Gastrocnemius medialis (tissue), 4 donors: Measurements from ENCODE around the gene CKB. TPM values are rescaled to one million over a fixed set of nuclear protein-coding genes. Genes with fewer than 3 reads are reported as not detected.

Experiments used
- ATAC-seq, 2 donors: fragments of 150-250 bp; one replicate each; pipeline ENCODE4 v1.9.1; 2016
- DNase-seq, 2 donors: peaks; one replicate each; pipeline ENCODE4 v3.0.0-alpha.2; 2019
- H3K27ac ChIP-seq, 4 donors: fragments of 200-600 bp; sonication (generic); 1 replicate in 1 of 4; 2 replicates in 3 of 4; pipeline ENCODE4 v1.5.1; 2016 to 2018; ENCODE audit warnings: mild to moderate bottlenecking in 2 of 4, moderate library complexity in 1 of 4
- H3K27me3 ChIP-seq, 3 donors: fragments of 200-600 bp; sonication (generic) in 2 of 3; 1 replicate in 1 of 3; 2 replicates in 2 of 3; pipeline versions ENCODE4 v1.5.1 to v1.6.0; 2016 to 2019; ENCODE audit warnings: mild to moderate bottlenecking in 1 of 3, moderate library complexity in 1 of 3
- H3K36me3 ChIP-seq, 2 donors: fragments of 200-600 bp; sonication (generic) in 1 of 2; one replicate each; pipeline ENCODE4 v1.5.1; 2017 to 2018
- H3K4me1 ChIP-seq, 2 donors: fragments of 200-600 bp; sonication (generic) in 1 of 2; one replicate each; pipeline ENCODE4 v1.5.1; 2016 to 2017; ENCODE audit warnings: mild to moderate bottlenecking in 2 of 2
- H3K4me3 ChIP-seq, 4 donors: fragments of 200-600 bp; sonication (generic) in 3 of 4; 1 replicate in 1 of 4; 2 replicates in 3 of 4; pipeline ENCODE4 v1.5.1; 2016 to 2019; ENCODE audit warnings: mild to moderate bottlenecking in 2 of 4
- H3K9me3 ChIP-seq, 3 donors: fragments of 200-600 bp; sonication (generic) in 2 of 3; 1 replicate in 1 of 3; 2 replicates in 2 of 3; pipeline ENCODE4 v1.5.1; 2016 to 2019
- CTCF ChIP-seq, 5 experiments: fragments of 450-650 bp in 3 of 5; fragments of 200-600 bp in 2 of 5; sonication (generic) in 2 of 5; IDR thresholded peaks in 4 of 5; conservative IDR thresholded peaks in 1 of 5; 1 replicate in 4 of 5; 2 replicates in 1 of 5; pipeline ENCODE4 v1.5.1; 2016 to 2019; ENCODE audit warnings: antibody characterized with exemption in 5 of 5, mild to moderate bottlenecking in 3 of 5, moderate library complexity in 3 of 5
- POLR2A ChIP-seq, 2 donors: fragments of 450-650 bp; IDR thresholded peaks; one replicate each; pipeline ENCODE4 v1.6.1; 2017; ENCODE audit warnings: antibody characterized with exemption in 2 of 2, mild to moderate bottlenecking in 2 of 2, moderate library complexity in 2 of 2
- in situ Hi-C, 4 donors: fragments of 200-750 bp; cut with MboI; loops; one replicate each; pipeline versions ENCODE4 v1.15.0 to v1.8.0; 2017; ENCODE audit warnings: low sequenced_read_pairs in 4 of 4
- intact Hi-C: fragments of 100-400 bp; cut with DNase I; formaldehyde crosslinking; loops from one replicate; pipeline ENCODE4 v1.15.1; 2023; ENCODE audit warnings: low total_unique reads
- total RNA-seq, 4 donors: library from RNA; depleted of rRNA; stranded (reverse); fragments of >200 nt; gene quantifications; one replicate each; pipeline versions ENCODE4 v1.1.0 to v1.2.3, GENCODE V29; 2016

Gene CKB
- total RNA-seq, 4 donors from 2014 or later: 20.7 to 110 (median 43.4) TPM

DNA sequence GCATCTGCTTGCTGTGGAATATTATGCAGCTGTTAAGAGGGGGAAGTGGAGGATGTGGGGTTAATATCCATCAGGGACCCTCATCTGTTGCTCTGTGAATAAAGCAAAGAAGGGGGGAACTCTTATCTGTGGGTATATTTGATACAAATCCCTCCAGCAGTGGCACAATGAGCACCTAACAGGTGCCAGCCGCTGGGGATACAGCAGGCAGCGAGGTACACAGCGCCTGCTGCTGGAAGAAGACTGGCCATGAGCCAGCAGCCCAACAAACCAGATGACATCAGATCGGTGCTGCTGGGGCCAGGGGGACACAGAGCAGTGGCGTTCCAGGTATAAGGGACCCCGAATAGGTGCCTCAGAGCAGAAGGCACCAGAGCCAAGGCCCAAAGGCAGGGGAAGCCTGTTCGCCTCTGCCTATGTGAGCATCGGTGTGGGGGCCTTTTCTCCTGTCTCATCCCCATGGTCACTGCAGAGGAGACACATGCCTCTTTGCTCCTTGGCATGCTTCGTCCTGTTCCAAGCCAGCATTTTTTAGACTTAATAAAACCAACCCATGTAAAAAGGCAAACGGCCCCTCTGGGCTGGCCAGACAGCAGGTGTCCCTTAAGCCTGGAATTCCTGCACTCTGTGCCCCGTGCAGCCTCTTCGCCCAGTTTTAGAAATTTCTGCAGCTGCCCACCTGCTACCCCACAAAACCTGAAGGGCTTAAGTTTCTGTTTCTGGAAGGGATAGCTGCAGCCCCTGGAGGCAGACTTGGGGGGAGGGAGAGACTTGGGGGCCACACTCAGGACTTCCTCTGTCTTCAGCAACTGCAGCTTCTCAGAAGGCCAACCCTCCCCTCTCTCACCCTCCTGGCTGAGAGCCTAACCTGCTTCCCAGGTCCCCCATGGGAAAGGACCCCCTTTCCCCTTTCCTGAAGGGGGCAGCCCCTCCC is 1.6 kb upstream of the CKB start:
- Histone ChIP-seq H3K9me3 (no peaks in the 10 kb centered on the region), H3K4me3 (no peak overlapping the region), H3K27ac (no peak overlapping the region), H3K4me1 (peaks cover 18 to 24% of the 10 kb centered on the region in 2 donors), H3K36me3 (no peaks in the 10 kb centered on the region), H3K27me3 (peaks cover 0 to 23% (median 7%) of the 10 kb centered on the region in 3 donors)
- TF ChIP-seq CTCF (IDR thresholded peaks at IDR 0.05 in 4 of 5, conservative IDR thresholded peaks at IDR 0.05 in 1 of 5): no peak
- no peak for TF ChIP-seq POLR2A (IDR thresholded peaks at IDR 0.05)
- in situ Hi-C loops (no loop called here), intact Hi-C loops (no loop called here)
- no peak for DNase-seq
- no peak for ATAC-seq

DNA sequence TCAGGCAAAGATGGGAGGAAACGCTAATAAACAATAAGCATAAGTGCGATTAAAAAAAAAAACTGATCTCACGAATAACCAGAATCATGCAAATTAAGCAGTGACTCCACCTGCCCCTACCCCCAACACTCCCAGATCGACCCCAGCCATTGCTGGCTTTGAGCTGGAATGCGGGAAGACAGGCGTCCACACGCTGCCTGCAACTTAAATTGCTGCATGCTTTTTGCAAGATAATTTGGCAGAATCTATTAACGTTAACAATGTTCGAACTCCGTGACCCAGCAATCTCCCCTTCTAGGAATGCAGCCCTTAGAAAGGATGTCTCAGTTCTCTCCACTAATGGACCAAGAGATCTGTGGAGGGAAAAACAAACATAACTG is 935 bp upstream of the CKB start:
- in situ Hi-C loops: no loop called here
- Histone ChIP-seq H3K9me3 (no peaks in the 10 kb centered on the region), H3K4me1 (peaks cover 18 to 22% of the 10 kb centered on the region in 2 donors), H3K4me3 (no peak overlapping the region), H3K27ac (no peak overlapping the region), H3K36me3 (no peaks in the 10 kb centered on the region), H3K27me3 (peaks cover 0 to 23% (median 7%) of the 10 kb centered on the region in 3 donors)
- DNase-seq: no peak
- intact Hi-C loops: no loop called here
- TF ChIP-seq POLR2A (IDR thresholded peaks at IDR 0.05) (no peak), CTCF (IDR thresholded peaks at IDR 0.05 in 4 of 5, conservative IDR thresholded peaks at IDR 0.05 in 1 of 5) (no peak)
- ATAC-seq: no peak

GRCh38 chr14:103521951-103522563 is 573 bp downstream of the CKB start:
- DNase-seq: no peak
- in situ Hi-C loops: no loop called here
- intact Hi-C loops: no loop called here
- no peaks in the 10 kb centered on the region for H3K36me3 ChIP-seq
- no peaks in the 10 kb centered on the region for H3K9me3 ChIP-seq
- H3K4me3 ChIP-seq: peak overlapping the region; percentile 49 to 59 (median 52)
- TF ChIP-seq CTCF (IDR thresholded peaks at IDR 0.05 in 4 of 5, conservative IDR thresholded peaks at IDR 0.05 in 1 of 5) (no peak), POLR2A (IDR thresholded peaks at IDR 0.05) (no peak)
- H3K27me3 ChIP-seq: peaks cover 0 to 23% (median 7%) of the 10 kb centered on the region in 3 donors
- peak in 1 of 2 donors; percentile 8 for ATAC-seq
- H3K27ac ChIP-seq: peak overlapping the region in 3 of 4 donors; percentile 21 to 66 (median 56)
- peaks cover 15 to 19% of the 10 kb centered on the region in 2 donors for H3K4me1 ChIP-seq

- DNase-seq: no peak
- no peak for TF ChIP-seq CTCF (IDR thresholded peaks at IDR 0.05 in 4 of 5, conservative IDR thresholded peaks at IDR 0.05 in 1 of 5)
- TF ChIP-seq POLR2A (IDR thresholded peaks at IDR 0.05): no peak
- intact Hi-C loops (no loop called here), in situ Hi-C loops (no loop called here)
- Histone ChIP-seq H3K27me3 (peaks cover 0 to 23% (median 7%) of the 10 kb centered on the region in 3 donors), H3K9me3 (no peaks in the 10 kb centered on the region), H3K4me3 (peak overlapping the region; percentile 49 to 59 (median 52)), H3K27ac (peak overlapping the region; percentile 18 to 66 (median 38)), H3K4me1 (peaks cover 15 to 19% of the 10 kb centered on the region in 2 donors), H3K36me3 (no peaks in the 10 kb centered on the region)
- ATAC-seq: peak; percentile 8 to 19
These were observed 1.1 kb downstream of the CKB start for GRCh38 chr14:103521438-103521950.
